Measurements from ENCODE around the gene SLC2A14. TPM values are rescaled to one million over a fixed set of nuclear protein-coding genes. Genes with fewer than 3 reads are reported as not detected.
"Not testable (repeated sequence)": the region's sequence is repeated elsewhere in the genome, so short reads cannot be mapped to it uniquely, and the experiment has no call there.

Gene SLC2A14
- total RNA-seq, 4 donors from 2014 or later, result 0.59 to 1.9 (median 0.83) TPM; not detected in 1

DNA sequence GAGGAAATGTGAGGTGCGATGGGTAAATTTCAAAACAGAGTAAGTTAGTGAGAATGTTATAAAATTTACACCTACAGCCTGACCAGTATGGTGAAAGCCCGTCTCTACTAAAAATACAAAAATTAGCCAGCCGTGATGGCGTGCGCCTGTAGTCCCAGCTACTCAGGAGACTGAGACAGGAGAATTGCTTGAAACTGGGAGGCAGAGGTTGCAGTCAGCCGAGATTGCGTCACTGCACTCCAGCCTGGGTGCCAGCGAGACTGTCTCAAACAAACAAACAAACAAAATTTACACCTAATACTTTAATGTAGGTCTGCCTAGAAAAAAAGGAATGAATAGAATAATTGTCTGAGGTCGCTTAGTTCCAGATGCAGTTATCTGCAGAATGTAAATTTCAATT, 37.6 kb downstream of the SLC2A14 start:
- no peaks in the 10 kb centered on the region for H3K27me3 ChIP-seq
- no peaks in the 10 kb centered on the region for H3K9me3 ChIP-seq
- TF ChIP-seq POLR2A (IDR thresholded peaks at IDR 0.05) (no peak), EP300 (IDR thresholded peaks at IDR 0.05) (no peak), POLR2AphosphoS5 (IDR thresholded peaks at IDR 0.05) (no peak)
- TF ChIP-seq, protein P1, sequence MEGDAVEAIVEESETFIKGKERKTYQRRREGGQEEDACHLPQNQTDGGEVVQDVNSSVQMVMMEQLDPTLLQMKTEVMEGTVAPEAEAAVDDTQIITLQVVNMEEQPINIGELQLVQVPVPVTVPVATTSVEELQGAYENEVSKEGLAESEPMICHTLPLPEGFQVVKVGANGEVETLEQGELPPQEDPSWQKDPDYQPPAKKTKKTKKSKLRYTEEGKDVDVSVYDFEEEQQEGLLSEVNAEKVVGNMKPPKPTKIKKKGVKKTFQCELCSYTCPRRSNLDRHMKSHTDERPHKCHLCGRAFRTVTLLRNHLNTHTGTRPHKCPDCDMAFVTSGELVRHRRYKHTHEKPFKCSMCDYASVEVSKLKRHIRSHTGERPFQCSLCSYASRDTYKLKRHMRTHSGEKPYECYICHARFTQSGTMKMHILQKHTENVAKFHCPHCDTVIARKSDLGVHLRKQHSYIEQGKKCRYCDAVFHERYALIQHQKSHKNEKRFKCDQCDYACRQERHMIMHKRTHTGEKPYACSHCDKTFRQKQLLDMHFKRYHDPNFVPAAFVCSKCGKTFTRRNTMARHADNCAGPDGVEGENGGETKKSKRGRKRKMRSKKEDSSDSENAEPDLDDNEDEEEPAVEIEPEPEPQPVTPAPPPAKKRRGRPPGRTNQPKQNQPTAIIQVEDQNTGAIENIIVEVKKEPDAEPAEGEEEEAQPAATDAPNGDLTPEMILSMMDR (IDR thresholded peaks at IDR 0.05), result no peak
- H3K4me1 ChIP-seq, result no peaks in the 10 kb centered on the region
- no peak overlapping the region for H3K27ac ChIP-seq
- DNase-seq (ENCODE audit: low spot score in 2 of 2), result no peak
- H3K36me3 ChIP-seq, result no peaks in the 10 kb centered on the region
- no peak overlapping the region for H3K4me3 ChIP-seq
- 78% methylated on average over 9 of the region's 9 CpGs for WGBS

DNA sequence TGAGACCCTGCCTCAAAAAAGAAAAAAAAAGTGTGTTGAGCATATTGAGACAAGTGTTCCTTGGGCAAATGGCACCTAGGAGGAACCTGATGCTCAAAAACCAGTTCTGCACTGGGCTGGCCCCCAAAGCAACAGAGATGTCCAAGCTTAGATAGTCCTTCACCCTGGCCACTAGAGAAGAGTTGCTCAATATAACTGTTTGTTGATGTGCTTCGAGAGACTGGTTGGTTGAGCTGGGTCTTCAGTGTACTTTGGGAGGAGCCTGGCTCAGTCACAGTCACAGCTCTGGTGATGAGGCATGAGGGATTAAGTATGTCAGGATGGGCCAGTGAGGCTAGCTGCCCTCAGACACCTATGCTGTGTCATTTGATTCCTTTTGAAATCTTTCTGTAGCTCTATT, 38.0 kb downstream of the SLC2A14 start:
- no peaks in the 10 kb centered on the region for H3K9me3 ChIP-seq

DNA sequence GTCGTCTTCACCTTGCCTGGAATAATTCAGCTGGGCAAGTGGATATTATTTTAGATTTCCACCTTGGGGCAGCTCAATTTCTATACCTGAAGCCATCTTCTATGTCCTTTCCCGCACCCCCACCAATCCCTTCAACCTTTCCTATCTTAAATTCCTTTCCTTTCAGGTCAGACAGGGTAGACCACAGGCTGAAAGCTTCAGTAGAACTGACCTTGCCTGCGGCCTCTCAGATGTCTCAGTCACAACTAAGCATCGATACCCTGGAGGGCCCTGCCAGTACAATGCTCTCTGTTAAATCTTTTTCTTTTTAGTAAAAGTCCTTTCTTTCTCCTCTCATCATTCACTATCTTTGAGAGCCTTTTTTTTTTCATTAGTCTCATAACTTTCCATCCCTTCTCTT, 38.9 kb downstream of the SLC2A14 start:
- Histone ChIP-seq H3K4me1 (no peaks in the 10 kb centered on the region), H3K4me3 (no peak overlapping the region), H3K9me3 (no peaks in the 10 kb centered on the region), H3K36me3 (no peaks in the 10 kb centered on the region), H3K27ac (no peak overlapping the region), H3K27me3 (no peaks in the 10 kb centered on the region)
- 87% methylated on average over 4 of the region's 4 CpGs for WGBS
- TF ChIP-seq, protein P1 (IDR thresholded peaks at IDR 0.05), result no peak
- no peak for TF ChIP-seq POLR2AphosphoS5 (IDR thresholded peaks at IDR 0.05)
- TF ChIP-seq POLR2A (IDR thresholded peaks at IDR 0.05), result no peak
- no peak for TF ChIP-seq EP300 (IDR thresholded peaks at IDR 0.05)
- no peak for DNase-seq (ENCODE audit: low spot score in 2 of 2)

More for the DNA sequence above, 38.0 kb downstream of the SLC2A14 start:
- DNase-seq (ENCODE audit: low spot score in 2 of 2), result no peak
- H3K27ac ChIP-seq, result no peak overlapping the region
- H3K4me1 ChIP-seq, result no peaks in the 10 kb centered on the region
- 70% methylated on average over 1 of the region's 1 CpG for WGBS
- H3K27me3 ChIP-seq, result no peaks in the 10 kb centered on the region
- H3K4me3 ChIP-seq, result no peak overlapping the region
- H3K36me3 ChIP-seq, result no peaks in the 10 kb centered on the region
- TF ChIP-seq POLR2AphosphoS5 (IDR thresholded peaks at IDR 0.05) (no peak), POLR2A (IDR thresholded peaks at IDR 0.05) (no peak), EP300 (IDR thresholded peaks at IDR 0.05) (no peak)
- TF ChIP-seq, protein P1 (IDR thresholded peaks at IDR 0.05), result no peak

DNA sequence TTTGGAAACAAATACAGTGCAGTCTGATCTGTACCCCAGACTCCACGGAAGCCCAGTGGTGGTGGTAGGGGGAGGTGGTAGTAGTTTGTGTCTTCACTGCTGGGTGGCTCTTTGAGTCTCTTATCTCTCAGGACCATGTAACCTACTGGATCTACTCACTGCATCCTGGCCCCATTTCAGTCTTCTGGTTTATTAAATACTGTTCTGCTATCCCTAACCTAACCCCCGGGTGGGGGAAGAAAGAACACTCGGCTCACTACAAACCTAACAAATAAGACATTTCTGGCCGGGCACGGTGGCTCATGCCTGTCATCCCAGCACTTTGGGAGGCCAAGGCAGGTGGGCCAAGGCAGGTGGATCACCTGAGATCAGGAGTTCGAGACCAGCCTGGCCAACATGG, 39.5 kb downstream of the SLC2A14 start:
- not testable (repeated sequence) for H3K4me1 ChIP-seq; H3K4me3 ChIP-seq; H3K27me3 ChIP-seq; H3K36me3 ChIP-seq; H3K9me3 ChIP-seq; H3K27ac ChIP-seq; DNase-seq (ENCODE audit: low spot score in 2 of 2)
- 86% methylated on average over 6 of the region's 6 CpGs for WGBS

DNA sequence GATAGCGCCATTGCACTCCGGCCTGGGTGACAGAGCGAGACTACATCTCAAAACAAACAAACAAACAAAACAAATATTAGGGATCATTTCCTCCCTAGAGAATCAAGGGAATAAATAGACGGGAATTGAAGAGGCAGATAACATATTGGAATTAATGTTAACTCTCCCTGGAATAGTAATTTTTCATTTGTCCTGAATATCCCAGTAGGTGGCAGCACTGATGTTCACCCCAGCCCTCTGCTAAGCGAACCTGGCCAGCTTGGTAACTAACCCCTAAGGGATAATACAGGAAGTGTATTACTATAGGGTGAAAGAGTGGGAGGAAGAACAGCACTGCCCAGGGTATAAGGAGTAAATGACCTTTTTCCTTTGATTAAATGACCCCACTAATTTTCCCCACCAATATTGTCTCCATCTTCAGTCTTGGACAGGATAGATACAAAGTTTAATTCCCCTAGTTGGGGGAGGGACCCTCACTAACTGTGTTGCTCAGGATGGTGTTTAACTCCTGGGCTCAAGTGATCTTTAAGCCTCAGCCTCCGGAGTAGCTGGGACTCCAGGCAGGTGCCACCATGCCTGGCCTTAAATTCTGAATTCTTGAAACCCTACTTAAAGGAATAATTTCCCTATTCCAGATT, 40.5 kb downstream of the SLC2A14 start:
- H3K9me3 ChIP-seq, result no peaks in the 10 kb centered on the region
- WGBS, result 62% methylated on average over 6 of the region's 6 CpGs
- no peaks in the 10 kb centered on the region for H3K4me1 ChIP-seq
- no peaks in the 10 kb centered on the region for H3K36me3 ChIP-seq
- no peak for TF ChIP-seq EP300 (IDR thresholded peaks at IDR 0.05)
- no peak for TF ChIP-seq POLR2A (IDR thresholded peaks at IDR 0.05)
- TF ChIP-seq, protein P1 (IDR thresholded peaks at IDR 0.05), result peak in 1 of 2 donors; percentile 21
- H3K27me3 ChIP-seq, result no peaks in the 10 kb centered on the region
- no peak for DNase-seq (ENCODE audit: low spot score in 2 of 2)
- no peak overlapping the region for H3K4me3 ChIP-seq
- no peak overlapping the region for H3K27ac ChIP-seq

DNA sequence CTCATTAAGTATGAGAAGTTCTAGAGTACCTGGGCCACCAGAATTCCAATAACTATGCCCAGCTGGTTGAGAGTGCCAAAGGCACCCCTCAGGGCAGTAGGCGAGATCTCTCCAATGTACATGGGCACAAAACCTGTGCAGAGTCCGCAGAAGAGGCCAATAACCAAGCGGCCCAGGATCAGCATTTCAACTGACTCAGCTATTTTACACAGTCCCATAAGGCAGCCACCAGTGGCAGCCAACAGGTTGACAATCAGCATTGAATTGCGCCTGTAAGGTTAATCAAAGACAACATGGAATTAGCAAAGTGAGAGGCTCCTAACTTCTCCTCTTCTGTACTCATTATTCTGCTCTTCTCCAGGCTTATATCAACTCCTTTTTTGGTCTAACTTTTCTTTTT, 43.0 kb downstream of the SLC2A14 start:
- not testable (repeated sequence) for H3K9me3 ChIP-seq; H3K27ac ChIP-seq; H3K36me3 ChIP-seq; H3K27me3 ChIP-seq; DNase-seq (ENCODE audit: low spot score in 2 of 2); H3K4me3 ChIP-seq; H3K4me1 ChIP-seq
- WGBS, result 90% methylated on average over 4 of the region's 4 CpGs

DNA sequence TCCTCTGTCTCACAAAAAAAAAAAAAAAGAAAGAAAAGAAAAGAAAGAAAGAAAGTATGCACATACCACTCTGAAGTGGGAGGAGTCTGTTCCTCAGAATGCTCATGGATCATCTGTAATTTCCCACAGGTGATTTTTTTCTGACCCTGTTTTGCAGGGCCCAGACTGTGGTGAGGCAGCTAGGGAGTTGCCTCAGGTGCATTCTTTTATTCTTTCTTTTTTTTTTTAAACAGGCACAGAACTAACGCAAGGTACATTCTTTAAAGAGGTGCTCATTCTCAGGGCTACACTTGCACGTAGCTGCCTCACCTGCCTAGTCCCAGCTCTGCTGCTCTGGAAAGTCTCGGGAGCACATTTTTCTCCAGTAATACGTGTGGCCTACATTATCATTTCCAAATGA, 47.0 kb downstream of the SLC2A14 start:
- not testable (repeated sequence) for DNase-seq (ENCODE audit: low spot score in 2 of 2); H3K36me3 ChIP-seq; H3K27me3 ChIP-seq; H3K4me3 ChIP-seq; H3K4me1 ChIP-seq; H3K27ac ChIP-seq; H3K9me3 ChIP-seq
- 49% methylated on average over 4 of the region's 4 CpGs for WGBS

Data from suprapubic skin (tissue), 4 donors.